Breast epithelium (tissue), 4 donors: ENCODE data around the gene KRT6A. TPM values are rescaled to one million over a fixed set of nuclear protein-coding genes. Genes with fewer than 3 reads are reported as not detected.
"Not testable (repeated sequence)": the region's sequence is repeated elsewhere in the genome, so short reads cannot be mapped to it uniquely, and the experiment has no call there.

Experiments
- DNase-seq, 2 donors: peaks; one replicate each; pipeline ENCODE4 v3.0.0-alpha.2; 2019; ENCODE audit warnings: low spot score in 2 of 2
- H3K27ac ChIP-seq, 2 donors: fragments of 200-600 bp; sonication (generic) in 1 of 2; one replicate each; pipeline ENCODE4 v1.5.1; 2016 to 2019; ENCODE audit warnings: mild to moderate bottlenecking in 1 of 2
- H3K27me3 ChIP-seq, 2 donors: fragments of 200-600 bp; sonication (generic) in 1 of 2; one replicate each; pipeline versions ENCODE4 v1.5.1 to v1.6.0; 2017 to 2019; ENCODE audit warnings: control low read depth in 1 of 2, mild to moderate bottlenecking in 1 of 2
- H3K36me3 ChIP-seq: fragments of 200-600 bp; one replicate; pipeline ENCODE4 v1.5.1; 2019
- H3K4me1 ChIP-seq, 2 donors: fragments of 200-600 bp; sonication (generic); one replicate each; pipeline ENCODE4 v1.5.1; 2016 to 2019; ENCODE audit warnings: control low read depth in 1 of 2
- H3K4me3 ChIP-seq, 3 donors: fragments of 200-600 bp; sonication (generic); 1 replicate in 2 of 3; 2 replicates in 1 of 3; pipeline ENCODE4 v1.5.1; 2016 to 2019; ENCODE audit warnings: mild to moderate bottlenecking in 3 of 3, moderate library complexity in 2 of 3
- H3K9me3 ChIP-seq, 2 donors: fragments of 200-600 bp; sonication (generic) in 1 of 2; one replicate each; pipeline ENCODE4 v1.5.1; 2016 to 2019; ENCODE audit warnings: control low read depth in 1 of 2
- CTCF ChIP-seq, 3 donors: fragments of 450-650 bp; IDR thresholded peaks; one replicate each; pipeline ENCODE4 v1.5.1; 2016 to 2017; ENCODE audit warnings: antibody characterized with exemption in 3 of 3, mild to moderate bottlenecking in 3 of 3, moderate library complexity in 3 of 3
- POLR2A ChIP-seq: fragments of 450-650 bp; IDR thresholded peaks from one replicate; pipeline ENCODE4 v1.6.1; 2016; ENCODE audit warnings: antibody characterized with exemption, mild to moderate bottlenecking, moderate library complexity
- POLR2AphosphoS5 ChIP-seq, 3 donors: sonication (generic); formaldehyde crosslinking; IDR thresholded peaks; one replicate each; pipeline ENCODE4 v1.6.1; 2017; ENCODE audit warnings: antibody characterized with exemption in 3 of 3
- intact Hi-C: fragments of 100-400 bp; cut with DNase I; formaldehyde crosslinking; loops from one replicate; pipeline ENCODE4 v1.15.1; 2023; ENCODE audit warnings: low total_unique reads
- total RNA-seq, 3 donors: library from RNA; depleted of rRNA; stranded (reverse); fragments of >200 nt; gene quantifications; one replicate each; pipeline ENCODE4 v1.1.0, GENCODE V29; 2016

Gene KRT6A
- total RNA-seq, 3 donors from 2014 or later = 0.33 to 3.1 TPM; not detected in 1

GRCh38 chr12:52454411-52455201, 38.5 kb downstream of the KRT6A start:
- H3K4me3 ChIP-seq = no peak overlapping the region
- no peak for TF ChIP-seq POLR2A
- no peak for TF ChIP-seq CTCF (IDR thresholded peaks at IDR 0.05)
- TF ChIP-seq POLR2AphosphoS5 (IDR thresholded peaks at IDR 0.05) = no peak
- H3K27me3 ChIP-seq = no peaks in the 10 kb centered on the region
- no peak for DNase-seq
- H3K4me1 ChIP-seq = peaks cover 0 to 5% of the 10 kb centered on the region in 2 donors
- intact Hi-C loops = no loop called here
- H3K9me3 ChIP-seq = no peaks in the 10 kb centered on the region
- H3K36me3 ChIP-seq = no peaks in the 10 kb centered on the region
- H3K27ac ChIP-seq = peak overlapping the region; percentile 69 to 83

GRCh38 chr12:52452101-52452500, 41.0 kb downstream of the KRT6A start, which contains the start of gene KRT6B:
KRT6B (minus strand) TSS chr12:52452146; CDS start chr12:52452078, 68 bp downstream.
- Histone ChIP-seq H3K27ac (peak within 1 kb of the TSS; percentile 71 to 83), H3K36me3 (no peaks in the 10 kb centered on the region), H3K4me1 (peaks cover 0 to 5% of the 10 kb centered on the region in 2 donors), H3K27me3 (no peaks in the 10 kb centered on the region), H3K4me3 (peak within 1 kb of the TSS in 1 of 3 donors; percentile 40), H3K9me3 (no peaks in the 10 kb centered on the region)
- intact Hi-C loops = no loop called here
- DNase-seq = peak in 1 of 2 donors; percentile 53
- TF ChIP-seq CTCF (IDR thresholded peaks at IDR 0.05) (no peak), POLR2AphosphoS5 (IDR thresholded peaks at IDR 0.05) (peak in 1 of 3 donors; percentile 11)

- Histone ChIP-seq H3K4me1 (no peaks in the 10 kb centered on the region), H3K9me3 (no peaks in the 10 kb centered on the region), H3K4me3 (no peak overlapping the region), H3K27ac (no peak overlapping the region), H3K36me3 (no peaks in the 10 kb centered on the region), H3K27me3 (no peaks in the 10 kb centered on the region)
- DNase-seq = no peak
- TF ChIP-seq CTCF (IDR thresholded peaks at IDR 0.05) (no peak), POLR2AphosphoS5 (IDR thresholded peaks at IDR 0.05) (no peak), POLR2A (no peak)
- intact Hi-C loops = no loop called here
These were observed 44.8 kb downstream of the KRT6A start for GRCh38 chr12:52448228-52448627.

GRCh38 chr12:52447196-52447595, 45.9 kb downstream of the KRT6A start:
- DNase-seq, H3K4me1 ChIP-seq, H3K27ac ChIP-seq, H3K4me3 ChIP-seq, intact Hi-C loops, H3K27me3 ChIP-seq, H3K36me3 ChIP-seq, H3K9me3 ChIP-seq: not testable (repeated sequence)

GRCh38 chr12:52446367-52447045, 46.6 kb downstream of the KRT6A start:
- intact Hi-C loops = no loop called here
- H3K27ac ChIP-seq = no peak overlapping the region
- TF ChIP-seq POLR2AphosphoS5 (IDR thresholded peaks at IDR 0.05) (no peak), POLR2A (no peak), CTCF (IDR thresholded peaks at IDR 0.05) (no peak)
- H3K27me3 ChIP-seq = no peaks in the 10 kb centered on the region
- H3K9me3 ChIP-seq = no peaks in the 10 kb centered on the region
- H3K4me1 ChIP-seq = no peaks in the 10 kb centered on the region
- no peaks in the 10 kb centered on the region for H3K36me3 ChIP-seq
- no peak for DNase-seq
- no peak overlapping the region for H3K4me3 ChIP-seq
